Ishikawa (cell line): Measurements from ENCODE around the gene RECQL5.

ENCODE experiments used
- CEBPB ChIP-seq: IDR thresholded peaks from 2 replicates; pipeline ENCODE4 v1.6.1; 2012
- EGR1 ChIP-seq: IDR thresholded peaks from 2 replicates; pipeline ENCODE4 v1.6.1; 2012
- EP300 ChIP-seq: IDR thresholded peaks from 2 replicates; pipeline ENCODE4 v1.6.1; 2012; ENCODE audit warnings: borderline replicate concordance
- FOXM1 ChIP-seq: IDR thresholded peaks from 2 replicates; pipeline ENCODE4 v1.6.1; 2012; ENCODE audit warnings: low read depth, borderline replicate concordance
- RAD21 ChIP-seq: IDR thresholded peaks from 2 replicates; pipeline ENCODE4 v1.6.1; 2012; ENCODE audit warnings: low read depth
- TCF12 ChIP-seq: IDR thresholded peaks from 2 replicates; pipeline ENCODE4 v1.6.1; 2012; ENCODE audit warnings: low read depth
- TEAD4 ChIP-seq: IDR thresholded peaks from 2 replicates; pipeline ENCODE4 v1.6.1; 2012
- TF ChIP-seq, protein P1 (sequence below): IDR thresholded peaks from 2 replicates; pipeline ENCODE4 v1.6.1; 2012; ENCODE audit warnings: low read depth, mild to moderate bottlenecking
- TF ChIP-seq, protein P2 (sequence below): IDR thresholded peaks from 2 replicates; pipeline ENCODE4 v1.6.1; 2012

- TF ChIP-seq EP300 (no peak), RAD21 (no peak), CEBPB (no peak), TCF12 (no peak), EGR1 (no peak), FOXM1 (no peak), TEAD4 (no peak)
- TF ChIP-seq, protein P1, sequence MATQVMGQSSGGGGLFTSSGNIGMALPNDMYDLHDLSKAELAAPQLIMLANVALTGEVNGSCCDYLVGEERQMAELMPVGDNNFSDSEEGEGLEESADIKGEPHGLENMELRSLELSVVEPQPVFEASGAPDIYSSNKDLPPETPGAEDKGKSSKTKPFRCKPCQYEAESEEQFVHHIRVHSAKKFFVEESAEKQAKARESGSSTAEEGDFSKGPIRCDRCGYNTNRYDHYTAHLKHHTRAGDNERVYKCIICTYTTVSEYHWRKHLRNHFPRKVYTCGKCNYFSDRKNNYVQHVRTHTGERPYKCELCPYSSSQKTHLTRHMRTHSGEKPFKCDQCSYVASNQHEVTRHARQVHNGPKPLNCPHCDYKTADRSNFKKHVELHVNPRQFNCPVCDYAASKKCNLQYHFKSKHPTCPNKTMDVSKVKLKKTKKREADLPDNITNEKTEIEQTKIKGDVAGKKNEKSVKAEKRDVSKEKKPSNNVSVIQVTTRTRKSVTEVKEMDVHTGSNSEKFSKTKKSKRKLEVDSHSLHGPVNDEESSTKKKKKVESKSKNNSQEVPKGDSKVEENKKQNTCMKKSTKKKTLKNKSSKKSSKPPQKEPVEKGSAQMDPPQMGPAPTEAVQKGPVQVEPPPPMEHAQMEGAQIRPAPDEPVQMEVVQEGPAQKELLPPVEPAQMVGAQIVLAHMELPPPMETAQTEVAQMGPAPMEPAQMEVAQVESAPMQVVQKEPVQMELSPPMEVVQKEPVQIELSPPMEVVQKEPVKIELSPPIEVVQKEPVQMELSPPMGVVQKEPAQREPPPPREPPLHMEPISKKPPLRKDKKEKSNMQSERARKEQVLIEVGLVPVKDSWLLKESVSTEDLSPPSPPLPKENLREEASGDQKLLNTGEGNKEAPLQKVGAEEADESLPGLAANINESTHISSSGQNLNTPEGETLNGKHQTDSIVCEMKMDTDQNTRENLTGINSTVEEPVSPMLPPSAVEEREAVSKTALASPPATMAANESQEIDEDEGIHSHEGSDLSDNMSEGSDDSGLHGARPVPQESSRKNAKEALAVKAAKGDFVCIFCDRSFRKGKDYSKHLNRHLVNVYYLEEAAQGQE: no peak
- TF ChIP-seq, protein P2, sequence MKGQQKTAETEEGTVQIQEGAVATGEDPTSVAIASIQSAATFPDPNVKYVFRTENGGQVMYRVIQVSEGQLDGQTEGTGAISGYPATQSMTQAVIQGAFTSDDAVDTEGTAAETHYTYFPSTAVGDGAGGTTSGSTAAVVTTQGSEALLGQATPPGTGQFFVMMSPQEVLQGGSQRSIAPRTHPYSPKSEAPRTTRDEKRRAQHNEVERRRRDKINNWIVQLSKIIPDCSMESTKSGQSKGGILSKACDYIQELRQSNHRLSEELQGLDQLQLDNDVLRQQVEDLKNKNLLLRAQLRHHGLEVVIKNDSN: no peak
These were observed 56.6 kb downstream of the RECQL5 start for GRCh38 chr17:75610103-75610984.
